ENCODE measurements around the gene MCOLN3. TPM values are rescaled to one million over a fixed set of nuclear protein-coding genes. Genes with fewer than 3 reads are reported as not detected.
A peak's percentile ranks its signal among the peaks of the same experiment; 100 is the strongest.

The MCOLN3 gene
- polyA plus RNA-seq (2012; ENCODE audit: insufficient read depth, insufficient read length, low read depth): not detected

- Histone ChIP-seq H3K4me3 (ENCODE audit: low read depth, low read length) (no peak within 1 kb of the TSS), H3K9me3 (no peaks in the 10 kb centered on the region), H3K4me1 (no peaks in the 10 kb centered on the region), H3K36me3 (no peaks in the 10 kb centered on the region), H3K27me3 (peaks cover 59% of the 10 kb centered on the region)
- TF ChIP-seq CTCF (IDR thresholded peaks at IDR 0.05; ENCODE audit: low read depth, low read length): no peak
- DNase-seq: peak; percentile 6
Measured at GRCh38 chr1:85048296-85049064, at the start of gene MCOLN3. Gene MCOLN3 (minus strand): TSS chr1:85048500. CDS start chr1:85045360, 3,140 bp downstream.

GRCh38 chr1:85093644-85094043, 45.3 kb upstream of the MCOLN3 start:
- peaks cover 19% of the 10 kb centered on the region for H3K27me3 ChIP-seq
- no peaks in the 10 kb centered on the region for H3K9me3 ChIP-seq

GRCh38 chr1:85091671-85092280, 43.5 kb upstream of the MCOLN3 start:
- Histone ChIP-seq H3K9me3 (no peaks in the 10 kb centered on the region), H3K27me3 (peaks cover 19% of the 10 kb centered on the region), H3K36me3 (no peaks in the 10 kb centered on the region), H3K4me1 (no peaks in the 10 kb centered on the region), H3K4me3 (ENCODE audit: low read depth, low read length) (no peak overlapping the region)
- no peak for DNase-seq
- TF ChIP-seq CTCF (IDR thresholded peaks at IDR 0.05; ENCODE audit: low read depth, low read length): no peak

More at GRCh38 chr1:85093644-85094043, 45.3 kb upstream of the MCOLN3 start:
- no peak for DNase-seq
- no peaks in the 10 kb centered on the region for H3K36me3 ChIP-seq
- no peaks in the 10 kb centered on the region for H3K4me1 ChIP-seq
- H3K4me3 ChIP-seq (ENCODE audit: low read depth, low read length): no peak overlapping the region
- no peak for TF ChIP-seq CTCF (IDR thresholded peaks at IDR 0.05; ENCODE audit: low read depth, low read length)

- H3K4me3 ChIP-seq (ENCODE audit: low read depth, low read length): no peak overlapping the region
- TF ChIP-seq CTCF (IDR thresholded peaks at IDR 0.05; ENCODE audit: low read depth, low read length): no peak
- H3K27me3 ChIP-seq: peaks cover 19% of the 10 kb centered on the region
- H3K9me3 ChIP-seq: no peaks in the 10 kb centered on the region
- H3K4me1 ChIP-seq: no peaks in the 10 kb centered on the region
- no peaks in the 10 kb centered on the region for H3K36me3 ChIP-seq
- DNase-seq: no peak
Measured at GRCh38 chr1:85090225-85090624, 41.9 kb upstream of the MCOLN3 start.

GRCh38 chr1:85089203-85089602, 40.9 kb upstream of the MCOLN3 start:
- TF ChIP-seq CTCF (IDR thresholded peaks at IDR 0.05; ENCODE audit: low read depth, low read length): no peak

GRCh38 chr1:85088408-85088784, 40.1 kb upstream of the MCOLN3 start:
- no peak for DNase-seq
- no peak for TF ChIP-seq CTCF (IDR thresholded peaks at IDR 0.05; ENCODE audit: low read depth, low read length)

More at GRCh38 chr1:85089203-85089602, 40.9 kb upstream of the MCOLN3 start:
- H3K4me3 ChIP-seq (ENCODE audit: low read depth, low read length): no peak overlapping the region
- H3K27me3 ChIP-seq: peaks cover 19% of the 10 kb centered on the region
- H3K36me3 ChIP-seq: no peaks in the 10 kb centered on the region
- no peak for DNase-seq
- H3K9me3 ChIP-seq: no peaks in the 10 kb centered on the region
- H3K4me1 ChIP-seq: no peaks in the 10 kb centered on the region

More at GRCh38 chr1:85088408-85088784, 40.1 kb upstream of the MCOLN3 start:
- no peaks in the 10 kb centered on the region for H3K36me3 ChIP-seq
- H3K9me3 ChIP-seq: no peaks in the 10 kb centered on the region
- peaks cover 19% of the 10 kb centered on the region for H3K27me3 ChIP-seq
- H3K4me3 ChIP-seq (ENCODE audit: low read depth, low read length): no peak overlapping the region
- no peaks in the 10 kb centered on the region for H3K4me1 ChIP-seq

Data from BE2C (cell line).